Measurements from ENCODE around the gene HLA-A. TPM values are rescaled to one million over a fixed set of nuclear protein-coding genes. Genes with fewer than 3 reads are reported as not detected.
"Not testable (repeated sequence)": the region's sequence is repeated elsewhere in the genome, so short reads cannot be mapped to it uniquely, and the experiment has no call there.

Gene HLA-A
- polyA plus RNA-seq, 1 donor (not counting 4 experiments of a cell fraction or from before 2014, with no cell fraction given), result 401 TPM

DNA sequence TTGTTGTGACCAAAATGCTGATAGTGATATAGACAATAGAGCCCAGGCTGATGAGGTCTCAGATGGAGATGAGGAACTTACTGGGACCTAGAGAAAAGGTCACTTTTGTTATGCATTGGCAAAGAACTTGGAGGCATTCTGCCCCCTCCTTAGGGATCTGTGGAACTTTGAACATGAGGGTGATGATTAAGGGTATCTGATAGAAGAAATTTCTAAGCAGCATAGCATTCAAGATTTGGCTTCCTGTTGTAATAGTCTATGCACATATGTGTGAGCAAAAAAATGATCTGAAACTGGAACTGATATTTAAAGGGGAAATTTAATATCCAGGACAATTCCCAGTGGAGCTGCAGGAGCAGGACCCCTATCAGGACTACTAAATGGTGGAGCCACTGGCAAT, 17.1 kb downstream of the HLA-A start:
- Histone ChIP-seq H3K9ac (ENCODE audit: control insufficient read depth, extremely low read depth, insufficient read depth, low read length) (no peak overlapping the region), H4K20me1 (ENCODE audit: control insufficient read depth, extremely low read depth, insufficient read depth, low read length) (no peaks in the 10 kb centered on the region), H3K9me3 (ENCODE audit: control insufficient read depth, low read depth, low read length) (no peaks in the 10 kb centered on the region), H2AFZ (ENCODE audit: control insufficient read depth, low read length) (no peak overlapping the region), H3K27me3 (ENCODE audit: control insufficient read depth, extremely low read depth, insufficient read depth, low read length) (no peaks in the 10 kb centered on the region), H3K4me1 (ENCODE audit: control insufficient read depth, extremely low read depth, insufficient read depth, low read length) (peaks cover 3% of the 10 kb centered on the region), H3K36me3 (ENCODE audit: control insufficient read depth in 2 of 2, extremely low read depth in 1 of 2, insufficient read depth in 2 of 2, low read length in 2 of 2) (no peaks in the 10 kb centered on the region), H3K27ac (ENCODE audit: control insufficient read depth, insufficient read depth, low read length) (no peak overlapping the region), H3K4me3 (ENCODE audit: control insufficient read depth in 2 of 3, extremely low read depth in 1 of 3, insufficient read depth in 2 of 3, low read depth in 1 of 3, low read length in 3 of 3) (no peak overlapping the region), H3K4me2 (ENCODE audit: control insufficient read depth, extremely low read depth, insufficient read depth, low read depth, low read length) (no peak overlapping the region), H3K79me2 (ENCODE audit: control insufficient read depth, insufficient read depth, low read length) (no peaks in the 10 kb centered on the region), H3K9me1 (ENCODE audit: control insufficient read depth, extremely low read depth, insufficient read depth, low read length) (no peaks in the 10 kb centered on the region)
- DNase-seq (ENCODE audit: low read depth, low spot score) (no peak), FAIRE-seq (no peak)
- TF ChIP-seq EZH2 (IDR thresholded peaks at IDR 0.05; ENCODE audit: low read length), result no peak
- no peak for TF ChIP-seq CTCF (optimal IDR thresholded peaks at IDR 0.05 in 1 of 3, IDR thresholded peaks at IDR 0.05 in 1 of 3, conservative IDR thresholded peaks at IDR 0.05 in 1 of 3; ENCODE audit: extremely low read depth in 1 of 3, insufficient read depth in 2 of 3, low read length in 3 of 3)
- dilution Hi-C loops (cut with MboI; ENCODE audit: extremely low pct_ligation_motif_present, low sequenced_read_pairs), result no loop called here

DNA sequence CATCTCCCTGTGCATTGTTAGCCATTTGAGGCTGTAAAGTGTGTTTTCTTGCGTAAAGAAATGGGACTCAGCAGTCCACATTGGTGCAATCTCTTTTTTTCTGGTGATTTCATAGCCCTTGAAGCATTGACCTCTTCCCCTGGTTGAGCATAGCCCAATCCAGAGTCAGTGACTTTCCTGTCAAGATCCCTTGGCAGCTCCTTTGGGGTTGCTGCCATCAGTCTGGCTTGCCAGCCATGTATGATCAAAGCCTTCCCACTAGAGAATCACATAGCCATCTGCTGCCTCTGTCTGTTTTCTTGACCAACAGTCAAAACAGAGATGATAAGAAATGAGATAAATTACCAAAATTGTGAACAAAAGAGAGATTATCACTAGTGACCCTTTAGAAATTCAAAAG, 19.6 kb downstream of the HLA-A start:
- no peak for TF ChIP-seq EZH2 (IDR thresholded peaks at IDR 0.05; ENCODE audit: low read length)
- TF ChIP-seq CTCF (optimal IDR thresholded peaks at IDR 0.05 in 1 of 3, IDR thresholded peaks at IDR 0.05 in 1 of 3, conservative IDR thresholded peaks at IDR 0.05 in 1 of 3; ENCODE audit: extremely low read depth in 1 of 3, insufficient read depth in 2 of 3, low read length in 3 of 3), result no peak
- H3K9me3 ChIP-seq (ENCODE audit: control insufficient read depth, low read depth, low read length), result no peaks in the 10 kb centered on the region
- no peak for FAIRE-seq
- dilution Hi-C loops (cut with MboI; ENCODE audit: extremely low pct_ligation_motif_present, low sequenced_read_pairs), result no loop called here
- no peak overlapping the region for H3K9ac ChIP-seq (ENCODE audit: control insufficient read depth, extremely low read depth, insufficient read depth, low read length)
- H4K20me1 ChIP-seq (ENCODE audit: control insufficient read depth, extremely low read depth, insufficient read depth, low read length), result no peaks in the 10 kb centered on the region
- H3K27ac ChIP-seq (ENCODE audit: control insufficient read depth, insufficient read depth, low read length), result no peak overlapping the region
- H3K4me2 ChIP-seq (ENCODE audit: control insufficient read depth, extremely low read depth, insufficient read depth, low read depth, low read length), result no peak overlapping the region
- H3K79me2 ChIP-seq (ENCODE audit: control insufficient read depth, insufficient read depth, low read length), result no peaks in the 10 kb centered on the region
- no peak overlapping the region for H3K4me3 ChIP-seq (ENCODE audit: control insufficient read depth in 2 of 3, extremely low read depth in 1 of 3, insufficient read depth in 2 of 3, low read depth in 1 of 3, low read length in 3 of 3)
- H3K27me3 ChIP-seq (ENCODE audit: control insufficient read depth, extremely low read depth, insufficient read depth, low read length), result no peaks in the 10 kb centered on the region
- no peaks in the 10 kb centered on the region for H3K9me1 ChIP-seq (ENCODE audit: control insufficient read depth, extremely low read depth, insufficient read depth, low read length)
- H2AFZ ChIP-seq (ENCODE audit: control insufficient read depth, low read length), result no peak overlapping the region
- H3K36me3 ChIP-seq (ENCODE audit: control insufficient read depth in 2 of 2, extremely low read depth in 1 of 2, insufficient read depth in 2 of 2, low read length in 2 of 2), result no peaks in the 10 kb centered on the region
- H3K4me1 ChIP-seq (ENCODE audit: control insufficient read depth, extremely low read depth, insufficient read depth, low read length), result peaks cover 28% of the 10 kb centered on the region
- DNase-seq (ENCODE audit: low read depth, low spot score), result no peak

DNA sequence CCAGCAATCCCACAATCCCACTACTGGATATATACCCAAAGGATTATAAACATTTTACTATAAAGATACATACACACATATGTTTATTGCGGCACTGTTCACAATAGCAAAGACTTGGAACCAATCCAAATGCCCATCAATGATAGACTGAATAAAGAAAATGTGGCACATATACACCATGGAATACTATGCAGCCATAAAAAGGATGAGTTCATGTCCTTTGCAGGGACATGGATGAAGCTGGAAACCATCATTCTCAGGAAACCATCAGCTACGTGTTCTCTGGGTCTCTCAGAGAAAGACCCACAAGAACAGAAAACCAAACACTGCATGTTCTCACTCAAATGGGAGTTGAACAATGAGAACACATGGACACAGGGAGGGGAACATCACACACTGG, 21.4 kb downstream of the HLA-A start:
- dilution Hi-C loops (cut with MboI; ENCODE audit: extremely low pct_ligation_motif_present, low sequenced_read_pairs), result not testable (repeated sequence)

More for the DNA sequence above, 21.4 kb downstream of the HLA-A start:
- FAIRE-seq; H3K9me1 ChIP-seq (ENCODE audit: control insufficient read depth, extremely low read depth, insufficient read depth, low read length); H3K4me2 ChIP-seq (ENCODE audit: control insufficient read depth, extremely low read depth, insufficient read depth, low read depth, low read length); H3K9me3 ChIP-seq (ENCODE audit: control insufficient read depth, low read depth, low read length); H4K20me1 ChIP-seq (ENCODE audit: control insufficient read depth, extremely low read depth, insufficient read depth, low read length); H3K36me3 ChIP-seq (ENCODE audit: control insufficient read depth in 2 of 2, extremely low read depth in 1 of 2, insufficient read depth in 2 of 2, low read length in 2 of 2); H3K4me3 ChIP-seq (ENCODE audit: control insufficient read depth in 2 of 3, extremely low read depth in 1 of 3, insufficient read depth in 2 of 3, low read depth in 1 of 3, low read length in 3 of 3); H3K79me2 ChIP-seq (ENCODE audit: control insufficient read depth, insufficient read depth, low read length); H3K9ac ChIP-seq (ENCODE audit: control insufficient read depth, extremely low read depth, insufficient read depth, low read length); H3K27me3 ChIP-seq (ENCODE audit: control insufficient read depth, extremely low read depth, insufficient read depth, low read length); H2AFZ ChIP-seq (ENCODE audit: control insufficient read depth, low read length); DNase-seq (ENCODE audit: low read depth, low spot score); H3K27ac ChIP-seq (ENCODE audit: control insufficient read depth, insufficient read depth, low read length): not testable (repeated sequence)
- peaks cover 43% of the 10 kb centered on the region for H3K4me1 ChIP-seq (ENCODE audit: control insufficient read depth, extremely low read depth, insufficient read depth, low read length)

Measured in keratinocyte (primary cell).